GM21423 (cell line): ENCODE results near the gene DYRK1A.

ENCODE experiments used
- ATAC-seq: cut with Tn5 transposase; IDR thresholded peaks from one replicate; pipeline ENCODE4 v1.9.1; 2021; ENCODE audit warnings: mild to moderate bottlenecking, moderate library complexity; ENCODE audit not compliant: unreplicated experiment

Gene DYRK1A

DNA sequence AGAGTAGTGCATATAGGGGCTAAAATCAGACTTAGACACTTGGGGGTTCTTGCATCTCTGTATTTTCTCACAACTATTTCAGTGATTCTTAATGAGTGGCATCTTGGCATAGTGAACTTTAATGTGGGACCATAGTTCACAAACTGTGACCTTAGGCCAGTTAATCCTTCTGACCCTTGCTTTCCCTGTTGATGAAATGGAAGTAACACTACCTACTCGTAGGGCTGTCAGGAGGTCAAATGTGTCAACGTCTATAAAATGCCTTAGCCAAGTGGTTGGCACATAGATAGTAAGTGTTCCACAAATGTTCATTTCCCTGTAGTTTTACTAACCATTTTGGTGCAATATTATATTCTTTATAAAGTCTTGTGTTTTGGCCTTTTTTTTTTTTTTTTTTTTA, 49.4 kb downstream of the DYRK1A start:
- no peak for ATAC-seq

DNA sequence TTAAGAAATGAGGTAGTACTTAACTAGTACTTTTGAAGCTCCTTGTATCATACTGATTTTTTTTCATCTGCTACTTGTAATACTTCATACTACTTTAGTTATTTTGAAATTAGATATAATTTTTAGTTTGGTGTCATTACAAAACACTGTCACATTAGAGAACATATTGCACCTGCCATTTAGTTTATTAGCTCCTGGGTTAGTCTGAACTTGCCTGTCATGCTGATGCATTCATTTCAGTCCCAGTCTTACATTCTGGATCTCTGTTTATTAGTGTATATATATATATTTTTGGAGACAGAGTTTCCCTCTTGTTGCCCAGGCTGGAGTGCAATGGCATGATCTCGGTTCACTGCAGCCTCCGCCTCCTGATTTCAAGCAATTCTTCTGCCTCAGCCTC, 50.3 kb downstream of the DYRK1A start:
- no peak for ATAC-seq

DNA sequence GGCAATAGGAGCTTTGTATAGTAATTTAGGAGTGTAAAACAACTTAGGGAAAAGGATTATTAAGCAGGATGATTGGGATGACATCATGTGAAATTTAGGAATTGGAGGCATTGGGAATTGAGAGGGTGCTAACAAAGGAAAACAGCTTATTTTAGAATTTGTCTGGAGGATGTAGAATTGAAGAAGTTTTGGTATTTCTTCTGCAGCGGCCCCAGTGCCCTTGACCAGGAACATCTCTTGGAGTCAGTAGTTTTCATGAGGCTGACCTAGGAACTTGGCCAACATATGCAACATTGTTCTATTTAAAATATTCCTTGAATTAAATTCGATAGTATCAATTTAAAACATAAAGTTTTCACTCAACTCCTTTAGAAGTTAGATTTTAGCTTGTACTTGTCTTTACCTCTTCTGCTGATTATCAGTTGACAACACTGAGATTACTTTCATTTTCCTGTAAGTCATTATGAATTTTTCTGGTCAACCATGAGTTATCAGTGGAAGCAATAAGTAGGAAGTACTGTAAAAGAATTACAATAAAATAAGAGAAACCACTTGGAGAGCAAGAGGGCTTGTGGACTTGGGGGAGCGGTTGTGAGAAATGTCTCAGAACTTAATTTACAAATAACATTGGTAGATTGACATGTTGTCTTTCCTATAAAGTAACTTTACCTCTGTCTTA, 52.8 kb downstream of the DYRK1A start:
- ATAC-seq, result no peak

DNA sequence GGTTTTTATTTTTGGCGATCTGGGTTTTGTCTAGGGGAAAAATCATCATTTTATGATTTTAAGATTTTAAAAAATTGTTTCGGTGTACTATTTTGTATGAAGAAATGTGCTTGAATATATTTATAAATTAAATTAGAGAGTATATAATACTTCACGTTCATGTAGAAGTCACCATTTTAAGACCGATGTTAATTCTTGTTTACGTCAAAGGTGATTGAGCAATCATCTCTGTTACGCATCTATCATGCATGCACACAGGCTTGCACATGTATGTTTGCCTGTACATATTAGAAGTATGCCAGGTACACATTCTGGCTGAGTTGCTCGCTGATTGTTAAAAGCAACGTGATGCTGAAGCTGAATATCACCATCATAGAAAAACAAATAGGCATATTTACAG, 54.7 kb downstream of the DYRK1A start:
- ATAC-seq, result no peak

DNA sequence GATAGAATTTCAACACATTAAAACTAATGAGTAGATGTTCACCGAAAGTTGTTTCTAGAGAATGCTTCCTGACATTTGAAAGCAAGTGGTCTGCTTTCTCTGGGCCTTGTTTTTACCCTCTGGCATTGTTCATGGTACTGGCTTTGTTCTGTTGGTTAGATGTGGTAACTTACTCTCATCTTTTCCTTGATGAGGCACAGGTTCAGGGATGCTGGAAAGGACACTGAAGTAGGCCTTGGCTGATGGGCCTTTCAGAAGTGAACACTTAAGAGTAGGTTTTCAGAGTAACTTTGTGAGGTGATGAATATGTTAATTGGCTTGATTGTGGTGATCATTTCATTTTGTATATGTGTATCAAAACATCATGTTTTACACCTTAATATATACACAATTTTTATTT, 55.8 kb downstream of the DYRK1A start:
- ATAC-seq, result no peak

DNA sequence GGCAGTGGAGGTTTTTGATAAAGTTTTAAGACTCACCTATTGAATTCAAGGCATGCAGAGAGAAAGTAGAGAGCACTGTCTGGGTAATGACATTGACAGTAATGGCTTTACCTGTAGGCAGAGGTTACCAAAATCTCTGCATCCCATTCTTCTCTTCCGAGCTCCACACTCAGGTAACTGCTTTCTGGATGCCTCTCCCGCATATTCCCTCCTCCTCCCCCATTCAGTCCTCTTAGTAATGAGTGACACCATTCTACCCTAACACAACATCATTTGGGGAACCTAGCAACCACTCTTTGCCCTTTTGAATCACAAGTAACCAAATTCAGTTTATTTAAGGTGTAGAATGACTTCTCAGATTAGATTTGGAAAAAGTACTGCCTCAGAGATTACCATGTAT, 56.5 kb downstream of the DYRK1A start:
- ATAC-seq, result no peak

DNA sequence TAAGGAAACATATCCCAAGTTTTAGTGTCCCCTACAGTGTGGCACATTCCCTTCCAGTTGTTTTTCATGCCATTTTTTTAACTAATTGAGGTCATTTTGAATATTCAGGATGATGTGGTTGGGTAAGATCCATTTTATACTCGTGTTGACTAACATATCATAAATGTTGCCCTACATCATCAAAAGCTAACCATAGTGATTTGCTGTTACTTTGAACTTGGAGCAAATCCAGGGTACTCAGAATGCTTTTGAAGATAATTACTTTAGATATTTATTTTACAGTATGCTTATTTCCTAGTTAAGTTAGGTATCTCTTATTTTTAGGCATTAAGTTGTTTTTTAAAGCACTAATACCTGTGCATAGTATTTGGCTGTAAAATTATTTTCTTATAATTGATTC, 57.8 kb downstream of the DYRK1A start:
- ATAC-seq, result no peak

DNA sequence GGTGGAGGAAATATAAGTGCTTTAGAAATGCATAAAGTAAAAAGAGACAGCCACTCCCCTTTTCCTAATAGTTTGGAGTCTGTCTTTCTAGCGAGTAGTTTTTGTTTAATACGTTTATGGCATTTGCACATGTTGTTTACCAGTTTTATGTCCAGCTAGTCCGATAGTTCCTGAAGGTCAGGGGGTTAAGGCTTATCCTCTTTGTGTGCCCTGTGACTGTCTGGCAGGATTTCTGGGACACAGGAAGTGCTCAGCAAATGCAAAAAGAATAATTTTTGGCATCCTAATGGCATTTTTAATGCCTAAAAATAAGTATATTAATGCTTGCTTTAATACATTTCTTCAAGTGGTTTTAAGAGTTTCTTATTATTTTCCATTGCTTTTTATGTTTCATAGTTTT, 58.4 kb downstream of the DYRK1A start:
- ATAC-seq, result no peak

DNA sequence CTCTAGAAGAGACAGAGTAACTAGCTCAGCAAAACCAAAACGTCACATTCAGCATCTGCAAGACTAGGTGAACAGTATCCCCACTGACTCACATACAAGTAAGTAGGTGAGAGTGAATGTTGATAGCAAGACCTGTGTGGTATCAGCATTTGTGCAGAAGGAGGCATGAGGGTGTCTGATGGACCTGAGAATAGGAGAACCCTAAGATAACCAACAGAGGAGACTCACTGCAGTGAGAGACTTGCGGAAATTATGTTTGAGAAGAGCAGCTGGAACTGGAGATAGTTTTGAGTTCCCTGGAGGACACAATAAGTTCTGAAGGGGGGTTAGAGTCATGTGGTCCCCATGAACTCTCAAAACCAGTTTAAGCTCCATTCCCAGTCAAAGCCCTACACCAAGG, 59.1 kb downstream of the DYRK1A start:
- no peak for ATAC-seq

DNA sequence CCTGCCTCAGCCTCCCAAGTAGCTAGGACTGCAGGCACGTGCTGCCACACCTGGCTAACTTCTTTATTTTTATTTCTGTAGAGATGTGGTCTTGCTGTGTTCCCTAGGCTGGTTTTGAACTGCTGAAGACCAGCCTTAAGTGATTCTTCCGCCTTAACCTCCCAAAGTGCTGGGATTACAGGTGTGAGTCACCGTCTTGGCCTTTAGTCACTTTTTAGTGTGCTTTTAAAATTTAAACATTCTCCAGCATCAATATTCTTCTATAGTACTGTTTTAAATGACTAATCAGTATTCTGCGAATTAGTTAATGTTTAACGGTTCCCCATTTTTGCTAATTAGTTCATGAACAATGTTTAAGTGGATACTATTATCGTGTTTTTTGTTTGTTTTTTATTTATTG, 60.6 kb downstream of the DYRK1A start:
- no peak for ATAC-seq

DNA sequence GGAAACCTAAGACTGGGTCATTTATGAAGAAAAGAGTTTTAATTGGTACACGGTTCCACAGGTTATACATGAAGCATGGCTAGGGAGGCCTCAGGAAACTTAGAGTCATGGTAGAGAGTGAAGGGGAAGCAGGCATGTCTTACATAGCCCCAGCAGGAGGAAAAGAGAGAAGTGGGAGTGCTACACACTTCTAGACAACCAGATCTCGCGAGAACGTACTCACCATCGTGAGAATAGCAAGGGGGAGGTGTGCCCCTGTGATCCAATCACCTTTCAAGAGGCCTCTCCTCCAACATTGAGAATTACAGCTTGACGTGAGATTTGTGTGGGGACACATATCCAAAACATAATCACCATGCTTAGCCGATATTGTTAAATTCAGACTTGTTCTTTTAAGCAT, 62.8 kb downstream of the DYRK1A start:
- no peak for ATAC-seq

DNA sequence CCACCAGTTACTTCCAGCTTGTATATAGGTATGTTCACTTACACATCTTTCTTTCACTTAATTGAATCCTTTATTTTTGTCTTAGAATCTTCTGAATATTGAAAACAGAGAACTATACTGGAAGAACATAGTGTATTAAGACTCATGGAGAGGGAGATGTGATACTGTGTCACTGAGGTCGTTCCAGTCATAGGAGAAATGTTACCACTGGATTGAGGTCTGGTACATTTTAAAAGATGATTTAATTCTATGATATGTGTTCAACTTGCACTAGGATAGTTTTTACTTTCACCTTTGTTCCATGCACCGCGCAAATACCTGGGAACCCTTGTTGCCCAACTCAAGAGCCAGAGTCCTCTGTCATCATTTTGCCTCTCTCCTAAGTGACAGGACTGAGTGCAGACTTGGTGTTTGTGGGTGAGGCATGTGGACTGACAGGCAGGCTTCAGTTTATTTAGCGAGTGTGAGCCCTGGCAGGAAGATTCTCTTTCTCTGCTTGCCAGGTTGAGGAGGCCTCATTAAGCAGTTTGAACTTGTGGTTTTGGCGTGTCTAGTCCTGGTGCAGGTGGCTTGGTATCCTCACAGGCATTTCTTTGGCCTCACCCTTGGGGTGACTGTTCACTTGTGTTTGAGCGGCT, 63.7 kb downstream of the DYRK1A start:
- ATAC-seq, result no peak

DNA sequence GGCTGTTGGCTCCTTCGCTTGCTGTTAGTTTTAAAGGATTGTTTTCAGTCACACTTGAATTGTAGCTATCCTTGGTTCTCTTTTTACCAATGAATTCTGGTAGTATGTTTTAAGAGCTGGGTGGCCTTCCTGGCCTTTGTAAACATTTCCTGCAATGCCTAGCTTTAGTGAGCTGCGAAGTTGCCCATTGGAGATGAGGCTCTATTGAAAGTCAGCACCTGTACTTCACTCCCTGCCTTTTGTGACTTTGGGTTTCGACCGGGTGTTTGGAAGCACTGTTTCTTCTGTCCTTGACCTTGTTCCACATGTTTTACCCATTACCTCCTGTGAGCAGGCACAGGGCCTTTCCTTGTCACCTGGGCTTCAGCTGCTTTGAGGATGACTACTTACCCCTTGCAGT, 64.7 kb downstream of the DYRK1A start:
- ATAC-seq, result no peak

DNA sequence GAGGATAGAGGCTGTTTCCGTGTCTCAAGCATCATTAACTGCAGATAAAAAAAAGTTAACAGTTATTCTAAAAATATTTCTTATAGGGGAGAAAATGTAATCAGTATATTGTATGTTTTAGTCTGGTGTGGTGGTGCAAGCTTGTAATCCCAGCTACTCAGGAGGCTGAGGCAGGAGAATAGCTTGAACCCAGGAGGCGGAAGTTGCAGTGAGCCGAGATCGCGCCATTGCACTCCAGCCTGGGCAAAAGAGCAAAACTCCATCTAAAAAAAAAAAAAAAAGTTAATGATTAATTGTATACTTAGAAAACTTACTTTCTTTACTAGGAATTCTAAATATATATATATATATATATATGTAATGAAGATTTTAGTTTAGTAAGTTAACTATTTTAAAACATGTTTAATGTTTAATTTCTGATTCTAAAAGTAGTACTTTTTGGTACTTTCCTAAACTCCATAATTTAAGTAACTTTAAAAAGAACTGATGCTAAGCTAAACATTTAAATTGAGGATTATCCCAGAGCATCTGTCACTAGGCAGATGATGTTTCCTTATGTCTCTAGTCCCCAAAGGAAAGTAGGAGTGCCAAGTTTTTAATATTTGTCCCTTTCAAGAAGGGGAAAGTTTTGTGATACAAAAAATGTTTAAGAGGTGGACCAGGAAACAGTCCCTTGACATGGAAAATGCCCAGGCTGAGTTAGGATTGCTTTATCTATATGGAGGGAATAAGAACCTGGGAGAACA, 66.3 kb downstream of the DYRK1A start:
- no peak for ATAC-seq

DNA sequence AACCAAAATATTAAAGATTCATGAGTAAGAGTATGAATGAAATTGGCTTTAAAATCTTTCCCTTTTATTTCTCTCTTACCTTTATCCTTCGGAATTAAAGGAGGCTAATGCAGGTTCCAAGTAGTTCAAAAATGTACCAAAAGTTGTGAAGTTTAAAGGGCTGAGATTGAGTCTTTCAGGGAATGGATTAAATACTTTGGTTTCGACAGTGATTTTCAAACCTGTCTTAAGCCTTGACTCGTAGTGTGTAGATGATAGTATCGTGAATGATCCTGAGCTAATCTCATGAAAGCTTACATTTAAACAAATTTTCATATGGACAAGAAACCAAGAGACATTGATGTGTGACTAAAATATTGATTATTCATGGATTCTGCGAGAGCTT, 66.9 kb downstream of the DYRK1A start:
- no peak for ATAC-seq

DNA sequence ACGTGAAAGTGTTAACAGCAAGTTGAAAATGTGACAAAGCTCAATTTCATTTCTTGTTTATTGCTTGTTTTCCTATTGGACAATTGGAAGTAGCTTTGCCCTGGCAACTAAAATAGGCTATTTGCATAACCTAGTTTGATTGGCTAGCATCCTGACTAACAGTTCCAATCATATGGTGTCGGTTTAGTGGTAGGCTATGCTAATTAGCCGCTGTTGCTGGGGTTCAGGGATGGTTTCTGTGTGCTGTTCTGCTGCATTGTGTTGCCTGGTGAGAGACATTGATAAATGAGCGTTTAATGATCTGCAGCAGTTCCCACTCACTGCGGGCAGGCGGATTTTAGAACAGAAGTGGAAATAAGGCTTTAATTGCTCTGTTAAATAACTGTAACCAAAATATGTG, 68.5 kb downstream of the DYRK1A start:
- ATAC-seq, result no peak

DNA sequence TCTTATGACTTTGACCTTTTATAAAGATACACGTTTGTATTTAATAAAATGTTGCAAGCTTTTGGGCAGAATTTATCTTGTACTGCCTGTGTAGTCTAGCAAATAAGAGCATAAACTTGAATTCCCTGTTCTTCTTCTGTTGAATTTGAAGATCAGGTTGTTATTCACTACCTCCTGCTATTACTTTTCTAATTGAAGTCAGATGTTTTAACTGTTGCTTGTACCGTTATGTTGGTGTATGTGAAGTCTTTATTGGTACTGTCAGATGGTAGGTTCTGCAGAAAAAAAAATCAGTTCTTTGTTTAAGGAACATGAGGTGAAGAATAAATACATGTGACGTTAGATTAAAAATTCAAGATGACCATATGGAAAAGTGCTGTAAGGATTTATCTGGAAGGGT, 69.1 kb downstream of the DYRK1A start:
- ATAC-seq, result no peak

DNA sequence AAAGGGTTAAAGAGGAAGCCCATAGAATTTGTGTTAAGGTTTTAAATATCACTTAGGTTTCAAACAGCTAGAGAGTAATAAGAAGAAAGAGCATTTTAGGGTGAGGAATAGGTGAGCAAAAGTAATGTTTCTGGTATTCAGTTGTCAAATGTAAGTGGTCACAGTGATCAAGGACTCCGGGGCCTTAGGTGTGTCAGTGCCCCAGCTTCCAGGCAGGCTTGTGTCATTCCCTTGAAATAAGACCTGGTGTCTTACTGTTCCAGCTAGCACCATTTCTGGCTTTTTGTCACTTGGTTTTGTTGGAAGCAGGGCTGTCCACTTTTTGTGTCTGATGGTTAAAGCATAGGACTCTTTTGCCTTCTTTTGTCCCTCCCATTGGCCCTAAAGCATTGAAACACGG, 69.6 kb downstream of the DYRK1A start:
- no peak for ATAC-seq

DNA sequence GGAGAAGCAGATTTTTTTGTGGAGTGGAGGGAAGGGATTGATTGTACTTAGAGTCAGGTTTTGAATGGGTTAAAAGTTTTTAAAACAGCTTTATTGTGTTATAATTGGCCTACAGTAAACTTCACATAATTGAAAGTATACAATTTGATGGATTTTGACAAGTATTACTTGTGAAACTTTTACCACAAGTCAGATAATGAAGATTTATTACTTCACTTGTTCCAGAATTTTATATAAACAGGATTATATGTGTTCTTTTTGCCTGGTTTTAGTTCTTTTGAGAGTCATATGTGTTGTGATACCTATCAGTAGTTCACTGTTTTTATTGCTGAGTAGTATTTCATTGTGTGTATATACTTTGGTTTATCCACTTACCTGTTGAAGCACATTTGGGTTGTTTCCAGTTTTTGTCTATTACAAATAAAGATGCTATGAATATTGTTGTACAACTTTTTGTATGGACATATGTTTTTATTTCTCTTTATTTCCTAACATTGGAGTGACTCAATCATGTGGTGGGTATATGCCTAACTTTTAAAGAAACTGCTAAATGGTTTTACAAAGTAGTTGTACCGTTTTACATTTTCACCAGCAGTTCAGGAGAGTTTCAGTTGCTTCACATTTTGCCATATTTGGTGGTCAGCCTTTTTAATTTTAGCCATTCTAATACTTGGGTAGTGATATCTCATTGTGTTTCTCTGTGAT, 71.0 kb downstream of the DYRK1A start:
- ATAC-seq, result no peak

DNA sequence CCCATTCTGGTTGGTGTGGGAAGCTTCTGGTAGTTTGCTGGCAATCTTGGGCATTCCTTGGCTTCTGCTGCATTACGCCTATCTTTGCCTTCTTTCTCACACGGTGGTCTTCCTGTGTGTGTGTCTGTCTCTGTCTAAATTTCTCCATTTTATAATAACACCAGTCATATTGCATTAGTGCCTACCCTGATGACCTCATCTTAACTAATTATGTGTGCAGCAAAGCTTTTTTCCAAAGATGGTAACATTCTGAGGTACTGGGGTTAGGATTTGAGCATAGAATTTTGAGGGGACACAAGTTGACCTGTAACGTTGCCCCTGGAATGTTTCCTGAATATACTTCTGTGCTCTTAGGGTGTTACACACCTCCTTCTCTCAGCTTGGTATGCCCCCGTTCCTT, 77.1 kb downstream of the DYRK1A start:
- no peak for ATAC-seq

DNA sequence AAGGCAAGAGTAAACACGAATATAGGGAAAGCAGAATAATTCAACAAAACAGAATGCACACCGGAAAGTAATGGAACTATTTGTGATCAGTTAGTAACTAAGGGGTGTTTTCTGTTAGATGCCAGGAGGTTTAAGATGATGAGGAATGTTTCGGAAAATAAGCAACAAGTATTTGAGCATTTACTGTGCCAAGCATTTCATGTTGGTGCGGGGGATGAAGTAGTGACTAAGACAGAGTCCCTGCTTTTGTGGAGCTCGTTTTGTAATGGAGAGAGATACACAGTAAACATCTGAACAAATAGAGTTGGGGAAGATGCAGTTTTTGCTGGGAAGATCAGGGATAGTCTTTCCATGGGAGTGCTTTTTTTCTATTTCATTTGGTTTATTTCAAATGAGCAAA, 78.7 kb downstream of the DYRK1A start:
- no peak for ATAC-seq

DNA sequence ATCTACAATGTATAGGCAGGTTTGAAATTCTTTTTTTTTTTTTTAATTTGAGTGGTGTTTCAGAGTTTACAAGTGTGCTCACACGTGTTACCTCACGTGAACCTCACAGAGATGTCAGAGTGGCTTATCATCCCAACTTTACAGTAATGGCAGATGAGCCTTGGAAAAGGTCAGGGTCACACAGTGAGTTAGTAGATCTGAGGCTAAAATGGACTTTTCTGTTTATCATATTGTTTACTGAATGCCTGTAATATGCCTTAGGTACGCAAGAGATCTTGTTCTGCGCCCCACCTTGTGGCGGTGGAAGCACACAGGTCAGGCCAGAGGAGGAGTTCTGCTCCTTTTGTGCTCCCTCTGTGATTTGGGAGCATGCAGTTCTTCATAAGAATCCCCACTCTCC, 80.0 kb downstream of the DYRK1A start:
- no peak for ATAC-seq
